GM12872 (cell line): ENCODE results near the gene HSD3B7.

ENCODE experiments used
- TF ChIP-seq, protein P1 (sequence below): IDR thresholded peaks from 3 replicates; pipeline ENCODE4 v1.5.1; 2011; ENCODE audit warnings: low read depth, mild to moderate bottlenecking, low read length, moderate library complexity; ENCODE audit not compliant: insufficient read depth

The HSD3B7 gene

DNA sequence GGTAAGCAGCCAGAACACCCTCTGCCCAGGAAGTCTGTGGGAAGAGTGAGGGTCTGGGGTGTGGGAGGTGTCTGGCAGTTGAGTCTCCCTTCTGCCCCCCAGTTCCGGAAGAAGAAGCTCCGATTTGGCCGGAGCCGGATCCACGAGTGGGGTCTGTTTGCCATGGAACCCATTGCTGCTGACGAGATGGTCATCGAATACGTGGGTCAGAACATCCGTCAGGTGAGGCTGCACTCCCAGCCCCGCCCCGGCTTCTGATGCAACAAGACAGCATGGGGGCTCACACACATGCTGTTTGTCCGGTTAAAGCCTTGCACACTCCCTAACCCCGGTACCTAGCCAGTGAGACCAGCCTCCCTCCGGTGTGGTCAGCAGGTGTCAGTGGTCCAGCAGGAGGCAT, 4.0 kb upstream of the HSD3B7 start:
- TF ChIP-seq, protein P1, sequence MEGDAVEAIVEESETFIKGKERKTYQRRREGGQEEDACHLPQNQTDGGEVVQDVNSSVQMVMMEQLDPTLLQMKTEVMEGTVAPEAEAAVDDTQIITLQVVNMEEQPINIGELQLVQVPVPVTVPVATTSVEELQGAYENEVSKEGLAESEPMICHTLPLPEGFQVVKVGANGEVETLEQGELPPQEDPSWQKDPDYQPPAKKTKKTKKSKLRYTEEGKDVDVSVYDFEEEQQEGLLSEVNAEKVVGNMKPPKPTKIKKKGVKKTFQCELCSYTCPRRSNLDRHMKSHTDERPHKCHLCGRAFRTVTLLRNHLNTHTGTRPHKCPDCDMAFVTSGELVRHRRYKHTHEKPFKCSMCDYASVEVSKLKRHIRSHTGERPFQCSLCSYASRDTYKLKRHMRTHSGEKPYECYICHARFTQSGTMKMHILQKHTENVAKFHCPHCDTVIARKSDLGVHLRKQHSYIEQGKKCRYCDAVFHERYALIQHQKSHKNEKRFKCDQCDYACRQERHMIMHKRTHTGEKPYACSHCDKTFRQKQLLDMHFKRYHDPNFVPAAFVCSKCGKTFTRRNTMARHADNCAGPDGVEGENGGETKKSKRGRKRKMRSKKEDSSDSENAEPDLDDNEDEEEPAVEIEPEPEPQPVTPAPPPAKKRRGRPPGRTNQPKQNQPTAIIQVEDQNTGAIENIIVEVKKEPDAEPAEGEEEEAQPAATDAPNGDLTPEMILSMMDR: no peak

GRCh38 chr16:30982548-30983288, 2.3 kb upstream of the HSD3B7 start:
- TF ChIP-seq, protein P1: no peak

GRCh38 chr16:30983289-30983889, 1.6 kb upstream of the HSD3B7 start:
- TF ChIP-seq, protein P1: no peak

- TF ChIP-seq, protein P1: no peak
Measured at GRCh38 chr16:30983898-30984610, 953 bp upstream of the HSD3B7 start.

DNA sequence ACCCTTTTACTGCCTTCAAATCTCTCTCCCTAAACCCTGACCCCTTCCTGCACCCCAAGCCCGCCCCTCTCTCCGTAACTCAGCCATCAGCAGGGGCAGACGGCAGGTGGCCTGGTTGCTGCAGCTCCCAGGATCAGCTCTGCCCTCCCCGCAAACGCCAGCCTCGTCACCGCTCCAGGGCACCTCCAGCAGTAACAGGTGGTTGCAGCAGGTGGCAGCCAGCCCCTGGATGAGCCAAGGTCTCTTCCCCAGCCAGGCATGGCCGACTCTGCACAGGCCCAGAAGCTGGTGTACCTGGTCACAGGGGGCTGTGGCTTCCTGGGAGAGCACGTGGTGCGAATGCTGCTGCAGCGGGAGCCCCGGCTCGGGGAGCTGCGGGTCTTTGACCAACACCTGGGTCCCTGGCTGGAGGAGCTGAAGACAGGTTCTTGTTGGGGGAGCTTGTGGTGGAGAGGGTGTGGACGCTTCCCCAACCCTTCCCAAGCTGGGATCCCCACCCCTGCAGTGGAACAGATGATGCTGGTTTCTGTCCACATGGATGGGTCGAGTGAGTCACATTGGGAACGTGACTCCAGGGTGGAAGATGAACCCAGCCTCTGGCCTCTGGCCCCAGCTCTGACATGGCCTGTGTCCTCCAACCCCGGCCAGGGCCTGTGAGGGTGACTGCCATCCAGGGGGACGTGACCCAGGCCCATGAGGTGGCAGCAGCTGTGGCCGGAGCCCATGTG, 558 bp downstream of the HSD3B7 start:
- TF ChIP-seq, protein P1: no peak

DNA sequence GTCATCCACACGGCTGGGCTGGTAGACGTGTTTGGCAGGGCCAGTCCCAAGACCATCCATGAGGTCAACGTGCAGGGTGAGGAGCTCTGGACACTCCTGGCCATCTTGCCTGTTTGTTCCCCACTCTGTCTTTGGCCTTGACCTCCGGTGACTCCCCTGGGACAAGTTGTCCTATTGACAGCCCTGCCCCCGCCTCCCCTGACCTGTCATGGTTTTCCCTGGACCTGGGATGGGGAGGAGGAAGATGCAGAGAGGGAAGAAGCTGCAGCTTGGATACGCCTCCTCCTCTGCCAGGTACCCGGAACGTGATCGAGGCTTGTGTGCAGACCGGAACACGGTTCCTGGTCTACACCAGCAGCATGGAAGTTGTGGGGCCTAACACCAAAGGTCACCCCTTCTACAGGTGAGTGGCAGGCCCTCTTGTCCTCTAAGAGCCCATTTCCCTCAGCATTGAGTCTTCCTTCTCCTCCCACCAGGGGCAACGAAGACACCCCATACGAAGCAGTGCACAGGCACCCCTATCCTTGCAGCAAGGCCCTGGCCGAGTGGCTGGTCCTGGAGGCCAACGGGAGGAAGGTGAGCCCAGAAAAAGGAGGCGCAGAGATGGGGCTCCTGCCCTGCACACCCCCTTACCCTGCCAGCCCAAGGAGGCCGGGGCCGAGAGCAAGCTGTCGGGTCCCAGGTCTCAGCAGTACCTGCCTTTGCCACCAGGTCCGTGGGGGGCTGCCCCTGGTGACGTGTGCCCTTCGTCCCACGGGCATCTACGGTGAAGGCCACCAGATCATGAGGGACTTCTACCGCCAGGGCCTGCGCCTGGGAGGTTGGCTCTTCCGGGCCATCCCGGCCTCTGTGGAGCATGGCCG, 1.4 kb downstream of the HSD3B7 start:
- TF ChIP-seq, protein P1: no peak
